ENCODE results near the gene CCDC107.
"Not testable (repeated sequence)": the region's sequence is repeated elsewhere in the genome, so short reads cannot be mapped to it uniquely, and the experiment has no call there.

CCDC107 gene

DNA sequence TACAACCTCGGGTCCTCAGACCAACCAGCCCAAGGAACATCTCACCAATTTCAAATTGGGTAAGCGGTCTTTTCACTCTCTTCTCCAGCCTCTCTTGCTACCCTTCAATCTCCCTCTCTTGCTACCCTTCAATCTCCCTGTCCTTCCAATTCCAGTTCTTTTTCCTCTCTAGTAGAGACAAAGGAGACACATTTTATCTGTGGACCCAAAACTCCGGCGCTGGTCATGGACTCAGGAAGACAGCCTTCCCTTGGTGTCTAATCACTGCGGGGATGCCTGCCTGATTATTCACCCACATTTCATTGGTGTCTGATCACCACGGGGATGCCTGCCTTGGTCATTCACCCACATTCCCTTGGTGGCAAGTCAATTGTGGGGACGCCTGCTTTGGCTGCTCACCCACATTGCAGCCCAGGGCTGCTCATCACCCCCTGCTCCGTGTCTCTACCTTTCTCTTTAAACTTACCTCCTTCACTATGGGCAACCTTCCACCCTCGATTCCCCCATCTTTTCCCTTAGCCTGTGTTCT, 20.6 kb upstream of the CCDC107 start:
- not testable (repeated sequence) for H3K4me1 ChIP-seq (ENCODE audit: control insufficient read depth in 2 of 2, insufficient read depth in 2 of 2, low read length in 2 of 2); H3K4me3 ChIP-seq (ENCODE audit: low read length in 2 of 2); H3K9me3 ChIP-seq (ENCODE audit: control insufficient read depth in 2 of 2, low read length in 2 of 2); H3K27me3 ChIP-seq (ENCODE audit: control insufficient read depth in 2 of 2, insufficient read depth in 2 of 2, low read length in 2 of 2); H3K36me3 ChIP-seq (ENCODE audit: control insufficient read depth in 2 of 2, insufficient read depth in 2 of 2, low read length in 2 of 2); H3K27ac ChIP-seq (ENCODE audit: low read depth in 2 of 2, low read length in 2 of 2); H3K9ac ChIP-seq (ENCODE audit: low read depth in 1 of 2, low read length in 2 of 2)

DNA sequence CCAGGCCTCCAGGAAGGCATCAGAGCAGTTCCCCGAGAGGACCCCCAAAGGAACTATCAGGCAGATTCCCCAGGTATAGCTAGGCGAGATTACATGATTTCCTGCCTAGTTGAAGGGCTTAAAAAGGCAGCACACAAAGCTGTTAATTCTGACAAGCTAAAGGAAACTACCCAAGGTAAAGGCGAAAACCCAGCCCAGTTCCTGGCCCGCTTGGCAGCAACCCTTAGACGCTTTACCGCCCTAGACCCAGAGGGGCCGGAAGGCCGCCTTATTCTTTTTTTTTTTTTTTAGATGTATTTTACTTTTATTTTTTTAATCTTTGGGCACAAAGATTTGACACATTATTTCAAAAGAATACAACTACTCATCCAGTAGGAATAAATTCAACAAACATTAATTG, 19.3 kb upstream of the CCDC107 start:
- H3K4me3 ChIP-seq (ENCODE audit: low read length in 2 of 2); H3K27me3 ChIP-seq (ENCODE audit: control insufficient read depth in 2 of 2, insufficient read depth in 2 of 2, low read length in 2 of 2); H3K27ac ChIP-seq (ENCODE audit: low read depth in 2 of 2, low read length in 2 of 2); H3K9ac ChIP-seq (ENCODE audit: low read depth in 1 of 2, low read length in 2 of 2); H3K9me3 ChIP-seq (ENCODE audit: control insufficient read depth in 2 of 2, low read length in 2 of 2); H3K36me3 ChIP-seq (ENCODE audit: control insufficient read depth in 2 of 2, insufficient read depth in 2 of 2, low read length in 2 of 2); H3K4me1 ChIP-seq (ENCODE audit: control insufficient read depth in 2 of 2, insufficient read depth in 2 of 2, low read length in 2 of 2): not testable (repeated sequence)

DNA sequence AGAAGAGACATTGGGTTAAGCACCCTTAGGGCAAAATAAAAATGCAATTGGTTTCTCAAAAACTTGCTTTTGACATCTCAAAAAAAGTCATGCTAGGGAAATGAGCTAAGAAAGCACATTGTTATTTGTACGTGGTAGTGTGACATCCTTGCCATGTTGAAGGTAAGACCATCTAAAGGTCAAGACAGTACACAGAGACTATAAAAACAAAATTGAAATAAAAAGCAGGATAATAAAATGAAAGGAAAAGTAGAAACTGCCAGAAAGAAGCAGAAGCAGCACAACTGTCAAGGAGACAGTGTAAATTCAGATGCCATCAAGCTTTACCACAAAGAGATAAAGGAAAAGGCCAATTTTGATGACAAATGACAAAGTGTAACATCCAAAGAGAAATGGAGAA, 18.9 kb upstream of the CCDC107 start:
- not testable (repeated sequence) for H3K9me3 ChIP-seq (ENCODE audit: control insufficient read depth in 2 of 2, low read length in 2 of 2); H3K36me3 ChIP-seq (ENCODE audit: control insufficient read depth in 2 of 2, insufficient read depth in 2 of 2, low read length in 2 of 2); H3K4me1 ChIP-seq (ENCODE audit: control insufficient read depth in 2 of 2, insufficient read depth in 2 of 2, low read length in 2 of 2); H3K27me3 ChIP-seq (ENCODE audit: control insufficient read depth in 2 of 2, insufficient read depth in 2 of 2, low read length in 2 of 2); H3K9ac ChIP-seq (ENCODE audit: low read depth in 1 of 2, low read length in 2 of 2); H3K27ac ChIP-seq (ENCODE audit: low read depth in 2 of 2, low read length in 2 of 2); H3K4me3 ChIP-seq (ENCODE audit: low read length in 2 of 2)

DNA sequence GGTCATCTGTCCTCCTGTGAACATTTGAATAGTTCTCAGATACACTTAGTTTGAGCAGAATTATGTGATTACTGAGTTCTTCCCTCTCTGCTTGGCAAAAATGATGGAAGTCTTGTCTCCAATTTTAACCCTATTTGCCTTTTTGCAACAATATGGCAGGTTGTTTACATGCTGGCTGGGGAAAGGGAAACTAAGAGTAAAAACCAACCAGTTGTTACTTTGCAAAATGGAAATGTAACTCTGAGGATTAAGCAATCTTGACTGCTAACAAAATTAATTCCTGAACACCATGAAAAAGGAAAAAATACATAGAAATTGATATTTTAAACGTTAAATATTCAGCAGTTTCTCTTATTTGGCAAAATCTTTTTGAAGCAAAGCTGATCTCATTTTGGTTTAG, 18.5 kb upstream of the CCDC107 start:
- Histone ChIP-seq H3K4me3 (ENCODE audit: low read length in 2 of 2) (no peak overlapping the region), H3K9ac (ENCODE audit: low read depth in 1 of 2, low read length in 2 of 2) (no peak overlapping the region), H3K9me3 (ENCODE audit: control insufficient read depth in 2 of 2, low read length in 2 of 2) (no peaks in the 10 kb centered on the region), H3K27ac (ENCODE audit: low read depth in 2 of 2, low read length in 2 of 2) (no peak overlapping the region), H3K27me3 (ENCODE audit: control insufficient read depth in 2 of 2, insufficient read depth in 2 of 2, low read length in 2 of 2) (no peaks in the 10 kb centered on the region), H3K36me3 (ENCODE audit: control insufficient read depth in 2 of 2, insufficient read depth in 2 of 2, low read length in 2 of 2) (no peaks in the 10 kb centered on the region), H3K4me1 (ENCODE audit: control insufficient read depth in 2 of 2, insufficient read depth in 2 of 2, low read length in 2 of 2) (no peaks in the 10 kb centered on the region)

DNA sequence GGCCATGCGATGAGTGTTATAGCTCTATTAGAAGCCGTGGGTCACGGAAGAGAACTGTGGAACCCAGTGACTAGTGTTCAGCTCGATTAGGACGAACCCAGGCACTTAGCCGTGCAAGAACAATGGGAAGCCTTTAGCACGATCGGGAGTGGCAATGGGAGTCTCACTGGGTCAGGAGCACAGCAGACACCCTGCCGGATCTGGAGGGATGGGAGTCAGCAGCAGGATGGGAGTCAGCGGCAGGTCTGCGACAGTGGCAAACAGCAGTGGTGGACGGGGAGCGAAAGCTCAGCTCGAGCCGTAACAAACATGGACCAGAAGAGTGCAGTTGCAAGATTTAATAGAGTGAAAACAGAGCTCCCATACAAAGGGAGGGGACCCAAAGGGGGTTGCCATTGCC, 17.7 kb upstream of the CCDC107 start:
- H3K27ac ChIP-seq (ENCODE audit: low read depth in 2 of 2, low read length in 2 of 2); H3K4me1 ChIP-seq (ENCODE audit: control insufficient read depth in 2 of 2, insufficient read depth in 2 of 2, low read length in 2 of 2); H3K9me3 ChIP-seq (ENCODE audit: control insufficient read depth in 2 of 2, low read length in 2 of 2); H3K9ac ChIP-seq (ENCODE audit: low read depth in 1 of 2, low read length in 2 of 2); H3K36me3 ChIP-seq (ENCODE audit: control insufficient read depth in 2 of 2, insufficient read depth in 2 of 2, low read length in 2 of 2); H3K4me3 ChIP-seq (ENCODE audit: low read length in 2 of 2); H3K27me3 ChIP-seq (ENCODE audit: control insufficient read depth in 2 of 2, insufficient read depth in 2 of 2, low read length in 2 of 2): not testable (repeated sequence)

DNA sequence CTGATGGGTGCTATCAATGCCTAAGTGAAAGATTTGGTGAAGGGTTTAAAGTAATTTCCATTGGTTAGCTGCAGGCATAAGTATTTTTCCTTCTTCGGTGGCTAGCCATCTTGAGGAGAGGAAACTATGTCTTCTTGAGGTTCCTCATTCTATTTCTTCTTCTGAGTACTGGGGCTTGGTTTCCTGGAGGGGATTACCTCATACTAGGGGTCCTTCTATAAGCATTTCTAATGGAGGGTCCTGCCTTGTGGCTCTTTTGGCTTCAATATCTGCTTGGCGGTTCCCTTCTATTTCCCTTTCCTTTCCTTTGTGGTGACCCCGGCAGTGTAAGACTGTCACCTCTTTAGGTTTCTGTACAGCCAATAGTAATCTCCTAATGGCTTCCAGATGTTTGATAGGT, 16.6 kb upstream of the CCDC107 start:
- H3K4me3 ChIP-seq (ENCODE audit: low read length in 2 of 2); H3K9me3 ChIP-seq (ENCODE audit: control insufficient read depth in 2 of 2, low read length in 2 of 2); H3K27me3 ChIP-seq (ENCODE audit: control insufficient read depth in 2 of 2, insufficient read depth in 2 of 2, low read length in 2 of 2); H3K27ac ChIP-seq (ENCODE audit: low read depth in 2 of 2, low read length in 2 of 2); H3K4me1 ChIP-seq (ENCODE audit: control insufficient read depth in 2 of 2, insufficient read depth in 2 of 2, low read length in 2 of 2); H3K9ac ChIP-seq (ENCODE audit: low read depth in 1 of 2, low read length in 2 of 2); H3K36me3 ChIP-seq (ENCODE audit: control insufficient read depth in 2 of 2, insufficient read depth in 2 of 2, low read length in 2 of 2): not testable (repeated sequence)

DNA sequence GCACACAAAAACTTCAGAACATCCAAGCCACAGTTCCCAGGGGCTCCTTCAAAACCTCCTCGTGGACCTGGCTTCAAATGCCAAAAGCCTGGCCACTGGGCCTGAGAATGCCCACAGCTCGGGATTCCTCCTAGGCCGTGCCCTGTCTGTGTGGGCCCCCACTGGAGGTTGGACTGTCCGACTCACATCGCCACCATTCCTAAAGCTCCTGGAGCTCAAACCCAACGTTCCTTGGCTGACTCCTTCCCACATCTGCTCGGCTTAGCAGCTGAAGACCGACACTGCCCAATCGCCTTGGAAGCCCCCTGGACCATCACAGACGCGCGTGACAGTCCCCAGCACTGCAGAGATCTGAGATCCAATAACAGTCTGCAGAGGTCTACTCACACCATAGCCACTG, 15.0 kb upstream of the CCDC107 start:
- H3K27ac ChIP-seq (ENCODE audit: low read depth in 2 of 2, low read length in 2 of 2) = no peak overlapping the region
- peaks cover 7 to 11% of the 10 kb centered on the region in 2 donors for H3K4me1 ChIP-seq (ENCODE audit: control insufficient read depth in 2 of 2, insufficient read depth in 2 of 2, low read length in 2 of 2)
- no peak overlapping the region for H3K4me3 ChIP-seq (ENCODE audit: low read length in 2 of 2)
- no peaks in the 10 kb centered on the region for H3K27me3 ChIP-seq (ENCODE audit: control insufficient read depth in 2 of 2, insufficient read depth in 2 of 2, low read length in 2 of 2)
- no peak overlapping the region for H3K9ac ChIP-seq (ENCODE audit: low read depth in 1 of 2, low read length in 2 of 2)
- no peaks in the 10 kb centered on the region for H3K36me3 ChIP-seq (ENCODE audit: control insufficient read depth in 2 of 2, insufficient read depth in 2 of 2, low read length in 2 of 2)
- no peaks in the 10 kb centered on the region for H3K9me3 ChIP-seq (ENCODE audit: control insufficient read depth in 2 of 2, low read length in 2 of 2)

DNA sequence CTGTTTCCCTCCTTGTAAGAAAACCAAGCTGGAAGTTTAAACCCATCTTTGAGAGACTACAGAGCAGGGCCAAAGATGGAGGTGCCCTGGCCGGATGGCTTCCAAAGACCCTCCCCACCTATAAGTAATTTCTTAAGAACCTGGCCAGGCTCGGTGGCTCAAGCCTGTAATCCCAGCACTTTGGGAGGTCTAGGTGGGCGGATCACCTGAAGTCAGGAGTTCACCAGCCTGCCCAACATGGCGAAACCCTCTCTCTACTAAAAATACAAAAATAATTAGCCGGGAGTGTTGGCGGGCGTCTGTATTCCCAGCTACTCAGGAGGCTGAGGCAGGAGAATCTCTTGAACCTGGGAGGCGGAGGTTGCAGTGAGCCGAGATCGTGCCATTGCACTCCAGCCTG, 12.4 kb upstream of the CCDC107 start:
- H3K36me3 ChIP-seq (ENCODE audit: control insufficient read depth in 2 of 2, insufficient read depth in 2 of 2, low read length in 2 of 2); H3K27me3 ChIP-seq (ENCODE audit: control insufficient read depth in 2 of 2, insufficient read depth in 2 of 2, low read length in 2 of 2); H3K9me3 ChIP-seq (ENCODE audit: control insufficient read depth in 2 of 2, low read length in 2 of 2): not testable (repeated sequence)
- Histone ChIP-seq H3K4me3 (ENCODE audit: low read length in 2 of 2) (peak overlapping the region; percentile 89 to 93), H3K9ac (ENCODE audit: low read depth in 1 of 2, low read length in 2 of 2) (peak overlapping the region; percentile 81 to 91), H3K27ac (ENCODE audit: low read depth in 2 of 2, low read length in 2 of 2) (peak overlapping the region; percentile 72 to 87), H3K4me1 (ENCODE audit: control insufficient read depth in 2 of 2, insufficient read depth in 2 of 2, low read length in 2 of 2) (peaks cover 9 to 14% of the 10 kb centered on the region in 2 donors)

DNA sequence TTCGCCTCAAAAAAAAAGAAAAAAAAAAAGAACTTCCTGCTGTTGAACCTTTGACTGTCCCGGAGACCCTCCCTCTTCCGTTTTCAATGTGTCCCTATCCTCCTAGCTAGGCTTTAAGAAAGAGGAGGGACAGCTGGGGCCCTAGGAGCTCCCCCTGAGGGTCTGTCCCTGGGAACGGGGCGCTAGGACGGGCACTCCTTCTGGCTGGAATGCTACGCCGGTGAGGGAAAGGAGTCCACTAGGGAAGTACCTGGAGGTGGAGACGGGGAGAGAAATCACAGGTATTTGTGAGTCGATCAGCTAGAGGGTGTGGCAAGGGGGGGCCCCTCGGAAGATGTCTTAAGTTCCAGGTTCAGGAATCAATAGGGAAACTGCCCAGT, 11.9 kb upstream of the CCDC107 start:
- Histone ChIP-seq H3K27me3 (ENCODE audit: control insufficient read depth in 2 of 2, insufficient read depth in 2 of 2, low read length in 2 of 2) (no peaks in the 10 kb centered on the region), H3K9me3 (ENCODE audit: control insufficient read depth in 2 of 2, low read length in 2 of 2) (no peaks in the 10 kb centered on the region), H3K4me3 (ENCODE audit: low read length in 2 of 2) (peak overlapping the region; percentile 89 to 93), H3K4me1 (ENCODE audit: control insufficient read depth in 2 of 2, insufficient read depth in 2 of 2, low read length in 2 of 2) (peaks cover 9 to 14% of the 10 kb centered on the region in 2 donors), H3K27ac (ENCODE audit: low read depth in 2 of 2, low read length in 2 of 2) (peak overlapping the region; percentile 72 to 87), H3K9ac (ENCODE audit: low read depth in 1 of 2, low read length in 2 of 2) (peak overlapping the region; percentile 81 to 91), H3K36me3 (ENCODE audit: control insufficient read depth in 2 of 2, insufficient read depth in 2 of 2, low read length in 2 of 2) (no peaks in the 10 kb centered on the region)

DNA sequence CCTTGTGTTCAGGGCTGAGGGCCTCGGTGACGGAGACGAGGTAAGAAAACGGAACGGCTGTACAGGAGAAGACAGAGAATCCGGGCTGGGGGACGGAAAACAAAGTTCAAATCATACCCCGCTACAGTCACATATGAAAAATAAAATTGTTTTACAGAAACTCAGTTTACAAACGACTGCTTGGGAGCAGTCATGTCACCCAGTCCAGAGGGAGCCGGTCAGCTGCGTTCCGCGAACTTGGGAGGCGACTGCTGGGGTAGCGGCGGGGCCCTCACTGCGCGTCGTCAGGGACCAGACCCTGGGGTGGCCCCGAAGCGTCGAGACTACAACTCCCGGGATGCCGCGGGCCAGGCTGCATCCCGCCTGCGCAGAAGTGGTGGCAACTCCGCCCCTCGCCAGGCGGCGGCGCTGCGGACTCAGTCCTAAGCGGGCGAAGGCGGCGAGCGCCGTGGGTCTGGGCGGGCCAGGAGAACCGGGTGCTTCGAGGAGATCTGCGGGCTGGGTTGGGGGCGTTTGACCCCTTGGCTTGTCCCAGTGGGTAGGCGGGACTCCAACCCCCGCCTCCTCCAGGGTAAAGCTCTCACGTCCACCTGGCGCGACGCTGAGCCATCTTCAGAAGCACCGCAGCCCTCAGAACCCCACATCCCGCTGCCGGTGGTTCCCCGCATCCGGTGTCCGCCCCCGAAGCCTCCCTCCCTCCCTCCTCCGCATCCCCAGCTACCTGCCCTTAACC, 11.4 kb upstream of the CCDC107 start:
- Histone ChIP-seq H3K27me3 (ENCODE audit: control insufficient read depth in 2 of 2, insufficient read depth in 2 of 2, low read length in 2 of 2) (no peaks in the 10 kb centered on the region), H3K4me3 (ENCODE audit: low read length in 2 of 2) (peak overlapping the region; percentile 89 to 93), H3K9me3 (ENCODE audit: control insufficient read depth in 2 of 2, low read length in 2 of 2) (no peaks in the 10 kb centered on the region), H3K27ac (ENCODE audit: low read depth in 2 of 2, low read length in 2 of 2) (peak overlapping the region; percentile 72 to 87), H3K4me1 (ENCODE audit: control insufficient read depth in 2 of 2, insufficient read depth in 2 of 2, low read length in 2 of 2) (peaks cover 13 to 19% of the 10 kb centered on the region in 2 donors), H3K9ac (ENCODE audit: low read depth in 1 of 2, low read length in 2 of 2) (peak overlapping the region; percentile 81 to 91), H3K36me3 (ENCODE audit: control insufficient read depth in 2 of 2, insufficient read depth in 2 of 2, low read length in 2 of 2) (no peaks in the 10 kb centered on the region)
